ENCODE results near the gene FBF1.
"Not testable (repeated sequence)": the region's sequence is repeated elsewhere in the genome, so short reads cannot be mapped to it uniquely, and the experiment has no call there.

Gene FBF1

DNA sequence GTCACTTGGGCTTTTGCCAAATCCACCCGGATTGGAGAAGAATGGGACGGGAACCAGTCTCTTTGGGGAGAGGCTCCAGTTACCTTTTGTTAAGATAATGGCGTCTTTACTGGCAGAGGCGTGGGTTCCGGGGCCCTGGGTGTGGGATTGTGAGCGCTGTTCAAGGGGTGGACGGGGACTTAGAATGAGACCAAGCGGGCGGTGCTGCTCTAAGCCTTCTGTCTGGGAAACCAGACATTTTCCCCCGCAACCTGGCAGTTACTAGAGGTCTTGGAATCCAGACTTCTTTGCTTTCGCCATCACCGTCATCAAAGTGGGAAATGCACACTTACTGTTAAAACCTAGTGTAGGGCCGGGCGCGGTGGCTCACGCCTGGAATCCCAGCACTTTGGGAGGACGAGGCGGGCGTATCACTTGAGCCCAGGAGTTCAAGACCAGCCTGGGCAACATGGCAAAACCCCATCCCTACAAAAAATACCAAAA is 38.9 kb upstream of the FBF1 start:
- Histone ChIP-seq H3K4me1 (ENCODE audit: insufficient read depth, insufficient read length) (peaks cover 7% of the 10 kb centered on the region), H3K36me3 (ENCODE audit: insufficient read depth, insufficient read length, low read length) (peaks cover 19% of the 10 kb centered on the region), H3K4me3 (ENCODE audit: insufficient read length, low read depth) (peak overlapping the region; percentile 91), H3K9me3 (ENCODE audit: insufficient read depth, low read length) (no peaks in the 10 kb centered on the region), H3K9ac (ENCODE audit: insufficient read length, low read depth) (peak overlapping the region; percentile 92), H3K27me3 (ENCODE audit: insufficient read depth, insufficient read length) (no peaks in the 10 kb centered on the region)
- no peak for TF ChIP-seq SUZ12 (IDR thresholded peaks at IDR 0.05; ENCODE audit: extremely low read depth, insufficient read depth, insufficient read length)
- TF ChIP-seq YY1 (IDR thresholded peaks at IDR 0.05; ENCODE audit: insufficient read depth, insufficient read length), result peak; percentile 31
- DNase-seq (ENCODE audit: low read depth, low spot score), result no peak

DNA sequence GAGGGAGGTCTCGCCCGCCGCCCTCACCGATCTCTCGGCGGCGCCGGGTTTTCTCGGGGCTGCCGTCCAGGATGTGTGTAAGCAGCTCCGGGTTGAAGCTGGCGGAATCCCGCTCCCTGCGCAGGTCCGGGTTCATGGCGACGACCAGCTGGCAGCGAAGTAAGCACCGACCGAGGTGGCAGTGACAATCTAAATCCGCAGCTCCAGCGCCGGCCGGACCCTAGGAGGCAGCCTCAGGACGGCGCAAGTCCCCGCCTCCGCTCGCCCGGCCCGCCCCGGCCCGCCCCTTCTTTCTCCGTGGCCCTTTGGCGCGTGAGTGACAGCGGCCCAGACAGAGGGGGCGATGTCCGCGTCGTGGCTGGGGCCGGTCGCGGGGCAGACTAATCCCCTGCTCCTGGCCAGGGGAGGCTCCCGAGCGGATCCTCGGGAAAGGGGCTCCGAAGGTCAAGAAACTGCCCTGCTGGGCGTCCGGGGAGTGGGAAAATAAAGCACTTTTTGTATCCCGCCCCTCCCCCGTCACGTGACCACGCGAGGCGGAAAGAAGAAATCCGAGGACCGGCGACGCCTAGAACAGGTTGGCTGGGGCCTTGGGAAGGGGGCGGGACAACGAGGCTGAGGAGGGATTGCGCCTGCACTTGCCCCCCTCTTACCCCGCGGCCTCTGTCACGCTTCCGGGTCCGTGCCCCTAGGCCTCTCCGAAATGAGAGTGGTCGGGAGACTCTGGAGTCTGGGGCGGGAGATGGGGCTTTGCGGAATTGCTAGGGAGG is 38.3 kb upstream of the FBF1 start, which contains the start of the genes ACOX1 and TEN1:
ACOX1 (minus strand) TSS at position 229 of the 767 bp plus-strand sequence; CDS start at position 136, 93 bp downstream.
TEN1 (plus strand) TSS at position 303 of the 767 bp plus-strand sequence. CDS start 6,953 bp downstream, outside the sequence.
- Histone ChIP-seq H3K27me3 (ENCODE audit: insufficient read depth, insufficient read length) (no peaks in the 10 kb centered on the region), H3K4me1 (ENCODE audit: insufficient read depth, insufficient read length) (peaks cover 4% of the 10 kb centered on the region), H3K9me3 (ENCODE audit: insufficient read depth, low read length) (no peaks in the 10 kb centered on the region), H3K4me3 (ENCODE audit: insufficient read length, low read depth) (peak within 1 kb of the TSS; percentile 91), H3K36me3 (ENCODE audit: insufficient read depth, insufficient read length, low read length) (peaks cover 24% of the 10 kb centered on the region), H3K9ac (ENCODE audit: insufficient read length, low read depth) (peak within 1 kb of the TSS; percentile 92)
- DNase-seq (ENCODE audit: low read depth, low spot score), result peak; percentile 84
- TF ChIP-seq YY1 (IDR thresholded peaks at IDR 0.05; ENCODE audit: insufficient read depth, insufficient read length) (no peak), ZNF274 (IDR thresholded peaks at IDR 0.05; ENCODE audit: low read depth, low read length) (no peak), SUZ12 (IDR thresholded peaks at IDR 0.05; ENCODE audit: extremely low read depth, insufficient read depth, insufficient read length) (no peak)

DNA sequence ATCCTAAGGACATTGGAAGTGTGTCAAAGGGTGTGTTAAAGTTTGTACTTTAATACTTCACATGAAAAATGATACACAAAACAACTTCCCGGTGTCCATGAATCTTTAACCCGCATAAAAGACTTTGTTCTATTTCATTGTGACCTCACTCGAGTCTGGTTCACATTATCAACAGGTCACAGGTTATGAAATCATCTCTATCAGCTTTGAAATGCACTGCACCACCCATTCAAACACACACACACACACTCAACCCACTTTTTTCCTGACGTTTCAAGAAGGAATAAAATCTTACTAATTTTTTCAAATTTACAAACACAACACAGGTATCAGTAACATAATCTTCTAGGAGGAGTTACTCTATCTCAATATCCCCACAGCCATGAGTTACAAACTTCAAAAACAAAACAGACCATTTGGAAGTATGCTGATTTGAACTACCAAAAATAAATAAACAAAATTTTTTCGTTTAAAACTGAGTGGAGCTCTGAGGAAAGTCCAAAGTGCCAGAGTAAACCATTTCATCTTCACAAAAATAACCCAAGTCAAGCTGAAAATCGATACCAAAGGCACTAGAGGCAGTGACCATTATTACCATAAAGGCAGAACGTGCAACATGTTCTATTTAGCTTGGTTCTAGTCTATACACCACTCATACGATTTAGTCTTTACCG is 35.5 kb upstream of the FBF1 start:
- TF ChIP-seq ZNF274 (IDR thresholded peaks at IDR 0.05; ENCODE audit: low read depth, low read length), result no peak
- no peak for DNase-seq (ENCODE audit: low read depth, low spot score)
- Histone ChIP-seq H3K36me3 (ENCODE audit: insufficient read depth, insufficient read length, low read length) (peaks cover 35% of the 10 kb centered on the region), H3K9ac (ENCODE audit: insufficient read length, low read depth) (no peak overlapping the region), H3K4me3 (ENCODE audit: insufficient read length, low read depth) (no peak overlapping the region), H3K4me1 (ENCODE audit: insufficient read depth, insufficient read length) (no peaks in the 10 kb centered on the region), H3K9me3 (ENCODE audit: insufficient read depth, low read length) (no peaks in the 10 kb centered on the region), H3K27me3 (ENCODE audit: insufficient read depth, insufficient read length) (no peaks in the 10 kb centered on the region)

DNA sequence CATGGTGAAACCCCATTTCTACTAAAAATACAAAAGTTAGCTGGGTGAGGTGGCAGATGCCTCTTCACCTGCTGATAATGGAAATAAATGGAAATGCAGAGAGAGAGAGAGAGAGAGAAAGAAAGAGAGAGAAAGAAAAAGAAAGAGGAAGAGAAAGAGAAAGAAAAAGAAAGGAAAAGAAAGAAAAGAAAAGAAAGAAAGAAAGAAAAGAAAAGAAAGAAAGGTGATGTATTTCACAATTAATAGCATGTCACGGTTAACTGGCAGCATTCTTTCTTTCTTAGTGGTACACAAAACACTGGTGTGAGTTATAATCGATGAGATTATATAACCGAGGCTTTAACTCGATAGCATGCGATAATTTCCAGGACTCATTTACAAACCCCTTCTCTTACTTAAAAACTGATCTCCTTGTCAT is 34.9 kb upstream of the FBF1 start:
- no peak overlapping the region for H3K9ac ChIP-seq (ENCODE audit: insufficient read length, low read depth)
- no peaks in the 10 kb centered on the region for H3K27me3 ChIP-seq (ENCODE audit: insufficient read depth, insufficient read length)
- DNase-seq (ENCODE audit: low read depth, low spot score), result no peak
- TF ChIP-seq SUZ12 (IDR thresholded peaks at IDR 0.05; ENCODE audit: extremely low read depth, insufficient read depth, insufficient read length) (no peak), ZNF274 (IDR thresholded peaks at IDR 0.05; ENCODE audit: low read depth, low read length) (no peak), YY1 (IDR thresholded peaks at IDR 0.05; ENCODE audit: insufficient read depth, insufficient read length) (no peak)
- no peaks in the 10 kb centered on the region for H3K4me1 ChIP-seq (ENCODE audit: insufficient read depth, insufficient read length)
- H3K36me3 ChIP-seq (ENCODE audit: insufficient read depth, insufficient read length, low read length), result peaks cover 35% of the 10 kb centered on the region
- H3K4me3 ChIP-seq (ENCODE audit: insufficient read length, low read depth), result no peak overlapping the region
- H3K9me3 ChIP-seq (ENCODE audit: insufficient read depth, low read length), result no peaks in the 10 kb centered on the region

DNA sequence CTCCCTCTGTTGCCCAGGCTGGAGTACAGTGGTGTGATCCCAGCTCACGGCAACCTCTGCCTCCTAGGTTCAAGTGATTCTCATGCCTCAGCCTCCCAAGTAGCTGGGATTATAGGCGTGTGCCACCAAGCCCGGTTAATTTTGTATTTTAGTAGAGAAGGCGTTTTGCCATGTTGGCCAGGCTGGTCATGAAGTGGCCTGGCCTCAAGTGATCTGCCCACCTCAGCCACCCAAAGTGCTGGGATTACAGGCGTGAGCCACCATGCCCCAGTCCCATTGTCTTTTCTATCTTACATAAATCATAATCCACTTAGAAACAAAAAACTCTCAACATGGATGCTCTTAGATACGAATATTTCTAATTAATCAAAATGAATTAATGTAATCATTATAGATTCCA is 34.3 kb upstream of the FBF1 start:
- H3K27me3 ChIP-seq (ENCODE audit: insufficient read depth, insufficient read length); H3K9me3 ChIP-seq (ENCODE audit: insufficient read depth, low read length); H3K4me1 ChIP-seq (ENCODE audit: insufficient read depth, insufficient read length); H3K9ac ChIP-seq (ENCODE audit: insufficient read length, low read depth); H3K4me3 ChIP-seq (ENCODE audit: insufficient read length, low read depth); DNase-seq (ENCODE audit: low read depth, low spot score): not testable (repeated sequence)
- H3K36me3 ChIP-seq (ENCODE audit: insufficient read depth, insufficient read length, low read length), result peaks cover 38% of the 10 kb centered on the region

DNA sequence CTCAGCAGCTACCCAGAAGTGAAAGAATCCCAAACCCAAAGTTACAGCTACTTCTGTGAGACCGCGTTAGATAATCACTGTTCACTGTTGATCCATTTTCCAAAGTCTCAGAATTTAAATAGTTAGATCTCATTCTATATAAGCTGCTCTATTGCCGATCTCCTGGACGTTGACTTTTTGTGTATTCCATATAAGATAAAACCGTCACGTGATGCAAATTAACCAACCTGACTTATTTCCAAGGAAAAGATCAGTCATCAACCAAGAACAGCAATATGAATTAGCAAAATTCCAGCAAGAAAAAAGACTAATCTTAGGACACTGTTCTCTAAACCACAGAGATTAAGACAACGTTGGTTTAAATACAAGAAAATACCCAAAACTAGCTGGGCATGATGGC is 29.8 kb upstream of the FBF1 start:
- TF ChIP-seq YY1 (IDR thresholded peaks at IDR 0.05; ENCODE audit: insufficient read depth, insufficient read length) (no peak), ZNF274 (IDR thresholded peaks at IDR 0.05; ENCODE audit: low read depth, low read length) (no peak), SUZ12 (IDR thresholded peaks at IDR 0.05; ENCODE audit: extremely low read depth, insufficient read depth, insufficient read length) (no peak)
- DNase-seq (ENCODE audit: low read depth, low spot score), result no peak

DNA sequence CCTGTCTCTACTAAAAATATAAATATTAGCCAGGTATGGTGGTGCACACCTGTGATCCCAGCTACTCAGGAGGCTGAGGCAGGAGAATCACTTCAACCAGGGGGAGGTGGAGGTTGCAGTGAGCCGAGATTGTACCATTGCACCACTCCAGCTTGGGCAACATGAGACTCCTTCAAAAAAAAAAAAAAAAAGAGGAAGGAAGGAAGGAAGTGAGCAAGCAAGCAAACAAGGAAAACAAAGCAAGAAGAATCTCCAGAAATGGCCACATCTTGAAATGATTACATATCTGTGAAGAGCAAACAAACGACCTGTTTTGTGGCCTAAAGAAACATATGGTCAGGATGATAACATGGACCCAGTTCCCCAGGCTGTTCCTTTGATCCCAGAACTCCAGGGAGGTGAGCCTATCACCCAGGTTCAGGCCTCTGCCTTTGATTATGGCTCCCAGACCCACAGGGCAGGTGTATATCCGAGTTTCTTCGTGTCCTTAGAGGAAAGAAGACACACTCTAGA is 29.2 kb upstream of the FBF1 start:
- H3K27me3 ChIP-seq (ENCODE audit: insufficient read depth, insufficient read length), result no peaks in the 10 kb centered on the region
- H3K9me3 ChIP-seq (ENCODE audit: insufficient read depth, low read length), result no peaks in the 10 kb centered on the region
- no peak overlapping the region for H3K9ac ChIP-seq (ENCODE audit: insufficient read length, low read depth)
- H3K4me3 ChIP-seq (ENCODE audit: insufficient read length, low read depth), result no peak overlapping the region
- H3K4me1 ChIP-seq (ENCODE audit: insufficient read depth, insufficient read length), result no peaks in the 10 kb centered on the region
- no peak for TF ChIP-seq SUZ12 (IDR thresholded peaks at IDR 0.05; ENCODE audit: extremely low read depth, insufficient read depth, insufficient read length)
- no peak for TF ChIP-seq YY1 (IDR thresholded peaks at IDR 0.05; ENCODE audit: insufficient read depth, insufficient read length)
- TF ChIP-seq ZNF274 (IDR thresholded peaks at IDR 0.05; ENCODE audit: low read depth, low read length), result no peak
- peaks cover 24% of the 10 kb centered on the region for H3K36me3 ChIP-seq (ENCODE audit: insufficient read depth, insufficient read length, low read length)
- no peak for DNase-seq (ENCODE audit: low read depth, low spot score)

More for the DNA sequence above, 29.8 kb upstream of the FBF1 start:
- no peaks in the 10 kb centered on the region for H3K4me1 ChIP-seq (ENCODE audit: insufficient read depth, insufficient read length)
- H3K9me3 ChIP-seq (ENCODE audit: insufficient read depth, low read length), result no peaks in the 10 kb centered on the region
- H3K4me3 ChIP-seq (ENCODE audit: insufficient read length, low read depth), result no peak overlapping the region
- peaks cover 30% of the 10 kb centered on the region for H3K36me3 ChIP-seq (ENCODE audit: insufficient read depth, insufficient read length, low read length)
- H3K27me3 ChIP-seq (ENCODE audit: insufficient read depth, insufficient read length), result no peaks in the 10 kb centered on the region
- no peak overlapping the region for H3K9ac ChIP-seq (ENCODE audit: insufficient read length, low read depth)

DNA sequence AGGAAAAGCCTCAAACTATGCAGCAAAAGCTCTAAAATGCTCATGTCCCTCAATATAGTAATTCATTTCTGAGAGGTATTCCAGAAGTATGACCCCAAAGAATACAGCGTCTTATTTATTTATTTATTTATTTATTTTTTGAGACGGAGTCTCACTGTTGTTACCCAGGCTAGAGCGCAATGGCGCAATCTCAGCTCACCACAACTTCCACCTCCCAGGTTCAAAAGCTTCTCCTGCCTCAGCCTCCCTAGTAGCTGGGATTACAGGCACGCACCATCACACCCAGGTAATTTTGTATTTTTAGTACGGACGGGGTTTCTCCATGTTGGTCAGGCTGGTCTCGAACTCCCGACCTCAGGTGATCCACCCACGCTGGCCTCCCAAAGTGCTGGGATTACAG is 28.2 kb upstream of the FBF1 start:
- not testable (repeated sequence) for H3K4me3 ChIP-seq (ENCODE audit: insufficient read length, low read depth)

More for the DNA sequence above, 28.2 kb upstream of the FBF1 start:
- H3K9me3 ChIP-seq (ENCODE audit: insufficient read depth, low read length); H3K27me3 ChIP-seq (ENCODE audit: insufficient read depth, insufficient read length); H3K9ac ChIP-seq (ENCODE audit: insufficient read length, low read depth); DNase-seq (ENCODE audit: low read depth, low spot score); H3K4me1 ChIP-seq (ENCODE audit: insufficient read depth, insufficient read length): not testable (repeated sequence)
- peaks cover 18% of the 10 kb centered on the region for H3K36me3 ChIP-seq (ENCODE audit: insufficient read depth, insufficient read length, low read length)
